ENCODE data around the gene SEC61A1.

DNA sequence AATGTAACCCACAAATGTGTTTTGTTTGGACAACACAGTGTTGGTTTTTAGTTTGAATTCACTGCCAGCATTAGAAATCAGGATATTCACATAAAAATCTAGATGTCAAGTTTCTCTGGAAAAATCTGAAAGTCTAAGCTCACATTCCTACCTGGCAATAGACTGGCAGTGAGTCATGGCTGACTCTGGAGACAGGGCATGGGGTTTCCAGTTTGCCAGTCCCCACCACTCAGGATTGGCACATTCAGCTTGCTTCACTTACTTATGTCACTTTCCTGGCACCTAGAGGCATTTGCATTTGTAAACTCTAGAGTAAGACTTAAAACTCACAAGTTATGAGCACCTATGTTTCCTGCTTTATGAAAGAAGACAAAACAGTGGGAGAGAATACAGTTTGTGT is 19.1 kb upstream of the SEC61A1 start:
- TF ChIP-seq ZNF121 (tag by site-specific recombination; IDR thresholded peaks at IDR 0.05) = no peak
- TF ChIP-seq, protein P1, sequence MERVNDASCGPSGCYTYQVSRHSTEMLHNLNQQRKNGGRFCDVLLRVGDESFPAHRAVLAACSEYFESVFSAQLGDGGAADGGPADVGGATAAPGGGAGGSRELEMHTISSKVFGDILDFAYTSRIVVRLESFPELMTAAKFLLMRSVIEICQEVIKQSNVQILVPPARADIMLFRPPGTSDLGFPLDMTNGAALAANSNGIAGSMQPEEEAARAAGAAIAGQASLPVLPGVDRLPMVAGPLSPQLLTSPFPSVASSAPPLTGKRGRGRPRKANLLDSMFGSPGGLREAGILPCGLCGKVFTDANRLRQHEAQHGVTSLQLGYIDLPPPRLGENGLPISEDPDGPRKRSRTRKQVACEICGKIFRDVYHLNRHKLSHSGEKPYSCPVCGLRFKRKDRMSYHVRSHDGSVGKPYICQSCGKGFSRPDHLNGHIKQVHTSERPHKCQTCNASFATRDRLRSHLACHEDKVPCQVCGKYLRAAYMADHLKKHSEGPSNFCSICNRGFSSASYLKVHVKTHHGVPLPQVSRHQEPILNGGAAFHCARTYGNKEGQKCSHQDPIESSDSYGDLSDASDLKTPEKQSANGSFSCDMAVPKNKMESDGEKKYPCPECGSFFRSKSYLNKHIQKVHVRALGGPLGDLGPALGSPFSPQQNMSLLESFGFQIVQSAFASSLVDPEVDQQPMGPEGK (tag by site-specific recombination; IDR thresholded peaks at IDR 0.05) = no peak
- TF ChIP-seq ZNF324 (tag by site-specific recombination; IDR thresholded peaks at IDR 0.05) = no peak
- no peak for TF ChIP-seq ZNF768 (tag by site-specific recombination; IDR thresholded peaks at IDR 0.05)
- no peak for TF ChIP-seq REST (tag by site-specific recombination; IDR thresholded peaks at IDR 0.05)
- TF ChIP-seq ZNF10 (tag by site-specific recombination; IDR thresholded peaks at IDR 0.05) = no peak
